GM21723 (cell line): ENCODE data around the gene CHST15.

Experiments used
- ATAC-seq: cut with Tn5 transposase; IDR thresholded peaks from one replicate; pipeline ENCODE4 v1.9.1; 2021; ENCODE audit warnings: mild to moderate bottlenecking, moderate library complexity; ENCODE audit not compliant: unreplicated experiment

The CHST15 gene

GRCh38 chr10:124083740-124084397 lies 9.5 kb downstream of the CHST15 start:
- ATAC-seq: no peak

DNA sequence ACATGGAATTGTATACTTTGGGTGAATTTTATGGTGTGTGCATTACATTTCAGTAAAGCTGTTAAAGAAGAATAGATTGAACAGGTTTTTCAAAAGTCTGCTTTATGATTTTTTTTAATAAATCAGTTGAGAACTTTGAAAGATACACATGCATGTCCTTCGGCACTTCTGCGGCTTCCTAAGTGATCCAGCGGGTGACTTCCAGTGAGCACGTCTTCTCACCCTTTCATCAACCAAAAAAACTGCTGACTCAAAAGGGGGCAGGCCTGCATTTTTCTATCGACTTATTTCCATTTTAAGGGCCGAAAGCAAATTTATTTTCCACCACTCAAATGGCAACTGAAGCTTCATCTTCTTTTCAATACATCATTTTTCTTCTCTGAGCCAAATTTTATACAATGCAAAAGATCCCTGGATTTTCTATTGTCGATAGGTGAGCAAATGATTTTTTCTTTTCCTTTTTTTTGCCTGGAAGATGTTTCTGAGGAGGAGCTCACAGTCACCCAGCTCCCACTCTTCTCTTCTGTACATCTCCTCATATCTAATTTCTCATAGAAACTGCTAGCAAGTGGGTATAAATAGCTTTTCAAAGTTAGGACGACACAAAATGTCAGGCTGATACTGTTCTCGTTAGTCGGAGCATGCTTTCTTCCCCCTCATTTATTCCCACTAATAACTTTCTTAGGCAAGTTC lies 10.2 kb downstream of the CHST15 start:
- no peak for ATAC-seq

DNA sequence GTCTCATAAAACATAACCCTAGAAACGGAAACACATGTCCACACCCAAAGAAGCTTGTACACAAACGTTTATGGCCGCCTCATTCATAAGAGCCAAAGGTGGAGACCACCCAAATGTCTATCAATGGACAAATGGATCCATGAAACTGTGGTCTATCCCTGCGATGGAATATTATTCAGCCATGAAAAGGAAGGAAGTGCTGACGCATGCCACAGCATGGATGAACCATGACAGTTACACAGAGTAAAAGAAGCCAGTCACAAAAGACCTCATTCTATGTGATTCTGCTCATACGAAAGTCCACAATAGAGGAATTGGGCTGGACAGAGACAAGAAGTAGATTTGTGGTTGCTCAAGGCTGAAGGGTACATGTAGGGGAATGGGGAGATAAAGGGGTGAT lies 10.8 kb downstream of the CHST15 start:
- ATAC-seq: no peak

GRCh38 chr10:124081547-124082140 lies 11.8 kb downstream of the CHST15 start:
- no peak for ATAC-seq

GRCh38 chr10:124079864-124080263 lies 13.5 kb downstream of the CHST15 start:
- no peak for ATAC-seq

- ATAC-seq: no peak
These were observed 14.7 kb downstream of the CHST15 start for GRCh38 chr10:124078714-124079113.

DNA sequence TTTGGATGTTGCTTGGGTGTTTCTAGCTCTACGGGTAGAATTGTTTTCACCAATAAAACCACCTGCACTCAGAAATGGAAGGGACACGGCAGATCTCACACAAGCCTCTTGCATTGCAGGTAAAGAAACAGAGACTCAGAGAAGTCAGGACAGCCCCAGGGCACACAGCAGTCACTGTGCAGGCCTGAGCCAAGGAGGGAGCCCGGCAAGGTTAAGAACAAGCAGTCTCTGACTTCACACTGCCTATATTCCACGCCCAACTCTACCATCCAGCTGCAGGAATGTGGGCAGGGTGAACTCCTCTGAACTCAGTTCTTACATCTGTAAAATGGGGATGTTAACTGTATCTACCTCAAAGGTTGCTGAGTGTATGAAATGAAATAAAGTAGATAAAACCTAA lies 15.4 kb downstream of the CHST15 start:
- no peak for ATAC-seq

GRCh38 chr10:124077208-124077993 lies 16.0 kb downstream of the CHST15 start:
- no peak for ATAC-seq

GRCh38 chr10:124076148-124076733 lies 17.2 kb downstream of the CHST15 start:
- no peak for ATAC-seq

- no peak for ATAC-seq
These were observed 18.0 kb downstream of the CHST15 start for GRCh38 chr10:124075231-124075955.

- no peak for ATAC-seq
These were observed 18.8 kb downstream of the CHST15 start for GRCh38 chr10:124074501-124075109.

DNA sequence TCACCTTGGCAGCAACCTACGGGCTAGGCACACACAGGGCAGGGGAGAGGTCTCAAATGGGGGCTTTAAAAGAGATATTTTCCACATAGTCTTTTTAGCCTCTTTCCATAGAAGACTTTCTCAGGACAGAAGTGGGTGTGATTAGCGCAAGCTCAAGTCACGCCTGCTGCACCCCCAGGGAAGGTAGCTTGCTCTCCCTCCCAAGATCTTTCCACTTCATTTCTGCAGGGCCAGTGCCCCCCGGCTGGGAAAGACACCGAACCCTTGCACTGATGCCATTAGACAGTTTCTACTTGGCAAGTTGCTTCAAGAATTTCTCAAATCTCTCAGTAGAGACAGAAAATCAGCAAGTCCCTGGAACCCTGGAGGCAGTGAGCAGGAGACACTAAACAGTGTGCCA lies 19.4 kb downstream of the CHST15 start:
- ATAC-seq: no peak

- ATAC-seq: no peak
These were observed 20.9 kb downstream of the CHST15 start for GRCh38 chr10:124072541-124072940.

DNA sequence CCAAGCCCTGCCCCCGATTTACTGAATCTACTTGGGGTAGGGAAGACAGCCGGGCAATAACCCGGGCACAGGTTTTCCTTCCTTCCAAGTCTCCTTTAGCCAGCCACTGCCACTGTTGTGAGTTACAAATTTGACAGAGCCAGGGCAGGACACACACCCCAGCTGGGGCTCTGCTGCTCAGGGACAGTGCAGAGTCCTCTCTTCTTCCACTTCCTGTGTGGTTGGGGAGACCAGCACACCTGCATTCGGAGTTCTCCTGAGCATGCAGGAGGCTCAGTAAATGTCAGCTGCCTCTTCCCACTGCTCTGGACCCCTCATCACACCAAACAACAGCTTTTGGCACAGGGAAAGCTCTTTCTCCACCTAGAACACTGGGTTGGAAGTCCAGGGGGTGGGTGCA lies 21.3 kb downstream of the CHST15 start:
- ATAC-seq: no peak

DNA sequence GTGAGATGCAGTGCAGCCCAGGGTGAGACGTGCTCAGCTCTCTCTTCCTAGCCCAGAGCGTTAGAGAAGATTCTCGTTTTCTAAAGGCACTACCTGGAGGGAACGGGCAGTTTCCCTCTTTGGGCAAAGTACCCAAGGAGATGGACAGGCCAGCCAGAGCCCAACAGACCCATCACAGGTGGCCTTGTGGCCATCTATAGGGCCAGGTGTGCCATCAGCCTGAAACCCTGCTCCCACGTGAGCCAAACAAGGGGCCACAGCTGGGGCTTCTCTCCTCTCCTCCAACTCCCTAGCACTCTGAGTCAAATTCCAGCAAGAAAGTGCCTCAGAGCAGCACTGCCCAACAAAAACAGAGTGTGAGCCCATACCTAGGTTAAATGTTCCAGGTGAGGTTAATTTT lies 22.3 kb downstream of the CHST15 start:
- ATAC-seq: no peak

DNA sequence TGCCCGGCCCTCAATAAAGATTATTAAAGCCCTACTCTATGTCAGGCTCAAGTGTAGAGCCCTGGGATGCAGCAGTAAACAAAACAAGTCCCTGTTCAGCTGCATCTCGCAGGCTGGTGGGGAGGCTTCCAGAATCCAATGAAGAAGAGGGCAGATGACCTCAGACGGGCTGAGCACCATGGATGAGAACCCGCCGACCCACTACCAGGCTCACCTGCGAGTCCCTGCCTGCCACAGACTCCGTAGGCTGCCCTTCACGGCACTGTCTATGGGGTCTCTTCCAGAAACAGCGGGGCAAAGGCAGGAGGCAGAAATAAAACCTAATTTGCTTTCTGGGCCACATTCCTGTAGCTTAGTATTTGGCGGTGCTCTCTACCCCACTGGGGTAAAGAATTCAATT lies 22.7 kb downstream of the CHST15 start:
- no peak for ATAC-seq

DNA sequence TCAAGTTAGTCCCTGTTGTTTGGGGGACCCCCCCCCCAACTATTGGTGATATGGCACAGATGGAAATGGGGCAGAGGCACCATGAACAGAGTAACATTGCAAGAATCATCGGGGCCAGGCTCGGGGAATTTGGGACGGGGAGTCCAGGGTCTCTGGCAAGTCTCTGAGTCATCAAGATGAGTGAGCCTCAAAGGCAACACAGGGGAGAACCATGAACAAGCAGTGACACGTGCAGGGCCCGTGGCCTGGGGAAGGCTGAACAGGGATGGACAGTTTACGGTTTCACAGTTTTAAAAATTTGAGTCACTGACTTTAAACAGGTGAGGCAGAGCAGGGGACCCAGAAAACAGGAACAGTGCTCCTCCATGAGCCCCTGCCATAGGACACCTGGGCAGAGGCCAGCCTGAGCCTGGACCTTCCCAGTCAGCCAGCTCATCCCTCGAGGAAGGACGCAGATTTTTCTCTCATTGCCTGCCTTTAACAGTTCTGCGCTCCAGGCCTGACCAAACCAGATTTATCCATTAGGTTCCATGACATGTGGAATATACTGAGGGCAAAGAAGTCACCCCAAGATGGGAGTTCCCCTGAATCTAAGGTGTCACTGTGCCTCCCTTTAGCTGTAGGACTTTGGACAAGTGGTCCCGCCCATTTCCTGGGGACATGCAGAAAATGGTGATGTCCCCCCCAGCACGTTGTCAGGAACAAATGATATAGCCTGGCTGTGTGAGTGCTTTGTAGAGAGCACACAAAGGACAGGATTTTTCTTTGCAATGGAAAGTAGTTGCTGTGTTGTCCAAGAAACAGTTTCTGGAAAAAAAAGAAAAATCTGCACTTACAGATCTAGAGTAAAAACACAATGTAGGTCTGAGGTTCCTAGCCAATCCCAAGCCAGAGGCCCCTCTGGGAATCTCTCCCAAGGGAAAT lies 23.8 kb downstream of the CHST15 start:
- ATAC-seq: no peak

GRCh38 chr10:124068929-124069328 lies 24.5 kb downstream of the CHST15 start:
- no peak for ATAC-seq

- no peak for ATAC-seq
These were observed 25.5 kb downstream of the CHST15 start for GRCh38 chr10:124067825-124068400.
